ENCODE results near the gene RALGAPA1. TPM values are rescaled to one million over a fixed set of nuclear protein-coding genes. Genes with fewer than 3 reads are reported as not detected.

RALGAPA1 gene
- total and polyA plus RNA-seq, 2 donors: 24.1 to 28.7 TPM

DNA sequence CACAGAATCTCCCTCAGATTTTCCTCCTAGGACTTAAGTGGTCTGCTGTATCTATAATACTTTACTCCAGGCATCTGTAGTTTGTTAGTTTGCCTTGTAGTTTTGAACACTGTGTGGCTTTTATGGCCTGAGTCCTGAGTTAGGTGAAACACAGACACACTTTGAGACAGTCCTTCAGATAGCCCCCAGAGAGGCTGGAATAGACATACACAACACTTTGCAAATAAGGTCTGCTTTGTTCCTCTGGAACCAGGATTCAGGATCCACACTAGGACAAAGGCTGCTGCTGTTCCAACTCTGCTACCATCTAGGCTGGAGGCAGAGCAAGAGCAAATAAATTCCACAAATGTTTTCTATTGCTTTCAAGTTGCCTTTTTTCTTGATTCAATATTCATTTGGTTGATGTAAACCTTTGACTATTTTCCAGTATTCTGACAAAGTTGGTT lies 316.5 kb downstream of the RALGAPA1 start:
- no peaks in the 10 kb centered on the region for H3K27me3 ChIP-seq (ENCODE audit: control insufficient read depth in 2 of 2, insufficient read depth in 1 of 2, low read length in 1 of 2)
- no peaks in the 10 kb centered on the region for H3K4me1 ChIP-seq (ENCODE audit: control insufficient read depth in 2 of 2, insufficient read depth in 2 of 2, low read length in 2 of 2)
- H3K27ac ChIP-seq (ENCODE audit: low read depth in 1 of 2, low read length in 1 of 2): no peak overlapping the region
- no peak for DNase-seq (ENCODE audit: low read depth in 6 of 9, low spot score in 9 of 9)
- peaks cover 0 to 8% of the 10 kb centered on the region in 2 donors for H3K9me3 ChIP-seq (ENCODE audit: control insufficient read depth in 2 of 2, insufficient read depth in 1 of 2, low read length in 1 of 2)
- no peak overlapping the region for H3K4me3 ChIP-seq (ENCODE audit: low read length in 2 of 2)
- no peaks in the 10 kb centered on the region for H3K36me3 ChIP-seq (ENCODE audit: control insufficient read depth in 2 of 2, insufficient read depth in 2 of 2, low read length in 1 of 2)

Other genes with a start within 250 kb of the RALGAPA1 start
- gene BRMS1L, start 17.0 kb upstream of the RALGAPA1 start, total RNA-seq: 3.1 TPM
- gene BRMS1L, start 17.0 kb upstream of the RALGAPA1 start, polyA plus RNA-seq: 7.4 TPM

Measured in thymus (tissue), 11 donors.